ENCODE results near the gene MYPN.
"Not testable (repeated sequence)": the region's sequence is repeated elsewhere in the genome, so short reads cannot be mapped to it uniquely, and the experiment has no call there.

The MYPN gene

DNA sequence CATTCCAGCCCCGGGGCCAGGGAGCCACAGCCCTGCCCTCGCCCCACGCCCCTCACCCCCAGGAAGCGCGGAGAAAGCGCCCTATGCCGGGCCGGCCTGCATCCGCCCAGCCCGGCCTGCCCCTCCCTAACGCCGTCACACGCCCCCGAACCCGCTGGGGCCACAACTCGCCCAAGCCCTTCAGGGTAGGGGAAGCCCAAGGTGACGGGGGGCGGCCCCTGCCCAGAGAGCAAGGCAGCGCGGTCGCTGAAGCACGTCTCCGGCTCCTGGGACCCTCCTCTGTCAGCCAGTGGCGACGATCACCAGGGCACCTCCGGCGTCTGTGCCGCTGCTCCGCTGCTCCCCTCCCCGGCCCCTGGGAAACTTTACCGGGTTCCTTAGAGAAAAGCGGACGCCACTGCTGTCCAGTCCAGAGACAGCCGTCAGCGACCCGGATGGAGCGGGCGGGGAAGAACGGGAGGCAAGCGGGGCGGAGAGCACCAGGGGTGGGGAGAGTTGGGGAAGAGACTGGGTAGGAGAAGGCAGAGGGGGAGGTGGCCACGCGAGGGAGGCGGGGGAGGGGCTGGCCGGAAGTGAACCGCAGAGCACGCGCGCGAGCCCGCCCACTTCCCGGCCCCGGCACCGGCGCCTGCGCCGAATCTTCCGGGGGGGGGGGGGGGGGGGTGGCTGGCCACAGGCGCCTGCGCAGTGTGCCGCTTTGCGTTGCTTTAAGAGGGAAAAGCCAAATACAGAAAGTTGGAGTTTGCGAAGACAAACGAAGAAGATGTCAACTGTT is 34.3 kb upstream of the MYPN start, which contains the start of gene HERC4:
TSS of gene HERC4 (minus strand) at position 509 of the 775 bp plus-strand sequence. CDS start 2,175 bp downstream, outside the sequence.
- TF ChIP-seq, protein P1, sequence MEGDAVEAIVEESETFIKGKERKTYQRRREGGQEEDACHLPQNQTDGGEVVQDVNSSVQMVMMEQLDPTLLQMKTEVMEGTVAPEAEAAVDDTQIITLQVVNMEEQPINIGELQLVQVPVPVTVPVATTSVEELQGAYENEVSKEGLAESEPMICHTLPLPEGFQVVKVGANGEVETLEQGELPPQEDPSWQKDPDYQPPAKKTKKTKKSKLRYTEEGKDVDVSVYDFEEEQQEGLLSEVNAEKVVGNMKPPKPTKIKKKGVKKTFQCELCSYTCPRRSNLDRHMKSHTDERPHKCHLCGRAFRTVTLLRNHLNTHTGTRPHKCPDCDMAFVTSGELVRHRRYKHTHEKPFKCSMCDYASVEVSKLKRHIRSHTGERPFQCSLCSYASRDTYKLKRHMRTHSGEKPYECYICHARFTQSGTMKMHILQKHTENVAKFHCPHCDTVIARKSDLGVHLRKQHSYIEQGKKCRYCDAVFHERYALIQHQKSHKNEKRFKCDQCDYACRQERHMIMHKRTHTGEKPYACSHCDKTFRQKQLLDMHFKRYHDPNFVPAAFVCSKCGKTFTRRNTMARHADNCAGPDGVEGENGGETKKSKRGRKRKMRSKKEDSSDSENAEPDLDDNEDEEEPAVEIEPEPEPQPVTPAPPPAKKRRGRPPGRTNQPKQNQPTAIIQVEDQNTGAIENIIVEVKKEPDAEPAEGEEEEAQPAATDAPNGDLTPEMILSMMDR (IDR thresholded peaks at IDR 0.05; ENCODE audit: borderline replicate concordance, insufficient read depth, low read depth, low read length): no peak
- peak within 1 kb of the TSS; percentile 85 for H3K4me3 ChIP-seq (ENCODE audit: low read depth, low read length)

DNA sequence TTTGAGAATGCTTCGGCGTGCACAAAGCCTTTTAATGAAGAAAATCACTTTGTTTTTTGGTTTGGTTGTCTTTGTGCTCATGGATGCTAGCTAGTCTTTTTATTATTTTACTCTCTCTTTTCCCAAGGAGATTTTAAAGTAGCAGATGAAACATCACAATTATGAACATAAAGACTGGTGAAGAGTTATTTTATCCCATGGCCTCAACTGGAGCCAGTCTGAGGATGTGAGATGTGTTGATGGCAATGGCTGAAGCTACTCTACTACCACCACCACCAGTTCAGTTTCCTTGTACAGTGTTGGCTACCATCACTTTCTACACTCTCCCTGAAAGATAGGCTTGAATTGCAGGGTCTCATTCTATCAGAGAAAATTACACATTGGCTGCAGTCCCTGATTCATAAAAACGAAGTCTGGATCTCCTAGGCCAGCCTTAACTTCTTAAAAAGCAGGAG is 33.7 kb upstream of the MYPN start:
- peak overlapping the region; percentile 29 for H3K4me3 ChIP-seq (ENCODE audit: low read depth, low read length)
- TF ChIP-seq, protein P1 (IDR thresholded peaks at IDR 0.05; ENCODE audit: borderline replicate concordance, insufficient read depth, low read depth, low read length): no peak

DNA sequence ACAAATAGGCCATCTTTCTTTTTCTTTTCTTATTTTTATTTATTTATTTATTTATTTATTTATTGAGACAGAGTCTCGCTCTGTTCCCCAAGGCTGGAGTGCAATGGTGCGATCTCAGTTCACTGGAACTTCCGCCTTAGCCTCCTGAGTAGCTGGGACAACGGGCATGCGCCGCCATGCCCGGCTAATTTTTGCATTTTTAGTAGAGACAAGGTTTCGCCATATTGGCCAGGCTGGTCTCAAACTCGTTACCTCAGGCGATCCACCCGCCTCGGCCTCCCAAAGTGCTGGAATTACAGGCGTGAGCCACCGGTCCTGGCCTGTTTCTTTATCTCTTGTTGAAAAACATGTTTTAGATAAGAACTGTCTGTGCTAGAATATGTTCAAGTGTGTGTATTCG is 33.2 kb upstream of the MYPN start:
- not testable (repeated sequence) for H3K4me3 ChIP-seq (ENCODE audit: low read depth, low read length)

DNA sequence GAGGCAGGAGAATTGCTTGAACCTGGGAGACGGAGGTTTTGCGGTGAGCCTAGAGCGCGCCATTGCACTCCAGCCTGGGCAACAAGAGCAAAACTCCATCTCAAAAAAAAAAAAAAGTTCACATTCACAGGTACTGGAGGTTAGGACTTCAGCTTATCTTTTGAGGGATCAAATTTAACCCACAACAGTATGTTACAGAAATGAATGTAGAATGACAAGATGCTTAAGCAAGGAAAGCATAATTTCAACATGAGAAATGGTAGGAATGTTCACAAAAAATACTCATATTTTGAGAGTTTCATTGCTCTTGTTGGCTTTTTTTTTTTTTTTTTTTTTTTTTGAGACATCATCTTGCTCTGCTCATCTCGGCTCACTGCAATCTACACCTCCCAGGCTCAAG is 32.3 kb upstream of the MYPN start:
- TF ChIP-seq, protein P1 (IDR thresholded peaks at IDR 0.05; ENCODE audit: borderline replicate concordance, insufficient read depth, low read depth, low read length): no peak
- no peak overlapping the region for H3K4me3 ChIP-seq (ENCODE audit: low read depth, low read length)

DNA sequence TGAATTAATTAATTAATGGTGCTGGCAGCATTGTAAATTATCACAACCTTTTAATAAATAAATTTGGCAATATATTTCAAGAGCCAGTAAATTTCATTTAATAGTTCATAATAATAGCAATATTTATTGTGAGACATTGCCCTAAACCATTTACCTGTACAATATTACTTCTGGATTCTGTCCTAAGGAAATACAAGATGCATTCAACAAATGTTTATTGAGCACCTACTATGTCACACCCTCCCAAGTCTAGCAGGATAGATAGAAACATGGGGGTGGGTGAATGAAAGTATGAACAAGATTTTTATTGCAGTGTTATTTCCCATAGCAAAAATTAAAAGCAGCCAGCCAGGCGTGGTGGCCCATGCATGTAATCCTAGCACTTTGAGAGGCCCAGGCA is 29.9 kb upstream of the MYPN start:
- no peak overlapping the region for H3K4me3 ChIP-seq (ENCODE audit: low read depth, low read length)
- TF ChIP-seq, protein P1 (IDR thresholded peaks at IDR 0.05; ENCODE audit: borderline replicate concordance, insufficient read depth, low read depth, low read length): no peak

GRCh38 chr10:68080853-68081431 is 28.3 kb upstream of the MYPN start:
- no peak overlapping the region for H3K4me3 ChIP-seq (ENCODE audit: low read depth, low read length)
- TF ChIP-seq, protein P1 (IDR thresholded peaks at IDR 0.05; ENCODE audit: borderline replicate concordance, insufficient read depth, low read depth, low read length): no peak

- TF ChIP-seq, protein P1 (IDR thresholded peaks at IDR 0.05; ENCODE audit: borderline replicate concordance, insufficient read depth, low read depth, low read length): no peak
- no peak overlapping the region for H3K4me3 ChIP-seq (ENCODE audit: low read depth, low read length)
Observed at GRCh38 chr10:68081916-68082315, 27.4 kb upstream of the MYPN start.
